ENCODE measurements around the gene ACOT9. TPM values are rescaled to one million over a fixed set of nuclear protein-coding genes. Genes with fewer than 3 reads are reported as not detected.

ACOT9 gene
- total RNA-seq, 4 donors from 2014 or later: 14.9 to 18.5 (median 16.2) TPM

DNA sequence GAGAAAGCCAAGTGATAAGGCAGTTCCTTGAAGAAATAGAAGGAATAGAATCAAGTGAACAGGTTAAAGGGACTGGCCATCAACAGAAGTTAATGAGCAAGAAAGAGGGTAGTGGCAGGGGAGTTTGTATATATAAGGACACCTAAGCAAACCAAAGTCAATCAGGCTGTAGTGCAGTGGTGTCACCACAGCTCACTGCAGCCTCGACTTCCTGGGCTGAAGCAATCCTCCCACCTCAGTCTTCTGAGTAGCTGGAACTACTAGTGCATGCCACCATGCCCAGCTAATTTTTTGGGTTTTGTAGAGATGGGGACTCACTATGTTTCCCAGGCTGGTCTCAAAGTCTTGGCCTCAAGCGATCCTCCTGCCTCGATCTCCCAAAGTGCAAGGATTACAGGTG lies 15.9 kb downstream of the ACOT9 start:
- no peaks in the 10 kb centered on the region for H3K27me3 ChIP-seq
- whole genome bisulfite sequencing: 90% methylated on average over 3 of the region's 3 CpGs
- no peaks in the 10 kb centered on the region for H3K4me1 ChIP-seq
- no peak overlapping the region for H3K27ac ChIP-seq
- TF ChIP-seq EP300 (IDR thresholded peaks at IDR 0.05) (no peak), POLR2A (IDR thresholded peaks at IDR 0.05) (no peak), POLR2AphosphoS5 (IDR thresholded peaks at IDR 0.05) (no peak)
- TF ChIP-seq, protein P1, sequence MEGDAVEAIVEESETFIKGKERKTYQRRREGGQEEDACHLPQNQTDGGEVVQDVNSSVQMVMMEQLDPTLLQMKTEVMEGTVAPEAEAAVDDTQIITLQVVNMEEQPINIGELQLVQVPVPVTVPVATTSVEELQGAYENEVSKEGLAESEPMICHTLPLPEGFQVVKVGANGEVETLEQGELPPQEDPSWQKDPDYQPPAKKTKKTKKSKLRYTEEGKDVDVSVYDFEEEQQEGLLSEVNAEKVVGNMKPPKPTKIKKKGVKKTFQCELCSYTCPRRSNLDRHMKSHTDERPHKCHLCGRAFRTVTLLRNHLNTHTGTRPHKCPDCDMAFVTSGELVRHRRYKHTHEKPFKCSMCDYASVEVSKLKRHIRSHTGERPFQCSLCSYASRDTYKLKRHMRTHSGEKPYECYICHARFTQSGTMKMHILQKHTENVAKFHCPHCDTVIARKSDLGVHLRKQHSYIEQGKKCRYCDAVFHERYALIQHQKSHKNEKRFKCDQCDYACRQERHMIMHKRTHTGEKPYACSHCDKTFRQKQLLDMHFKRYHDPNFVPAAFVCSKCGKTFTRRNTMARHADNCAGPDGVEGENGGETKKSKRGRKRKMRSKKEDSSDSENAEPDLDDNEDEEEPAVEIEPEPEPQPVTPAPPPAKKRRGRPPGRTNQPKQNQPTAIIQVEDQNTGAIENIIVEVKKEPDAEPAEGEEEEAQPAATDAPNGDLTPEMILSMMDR (IDR thresholded peaks at IDR 0.05): no peak
- H3K9me3 ChIP-seq: no peaks in the 10 kb centered on the region
- H3K4me3 ChIP-seq: no peak overlapping the region
- peaks cover 13% of the 10 kb centered on the region for H3K36me3 ChIP-seq
- no peak for DNase-seq (ENCODE audit: low spot score in 2 of 2)

DNA sequence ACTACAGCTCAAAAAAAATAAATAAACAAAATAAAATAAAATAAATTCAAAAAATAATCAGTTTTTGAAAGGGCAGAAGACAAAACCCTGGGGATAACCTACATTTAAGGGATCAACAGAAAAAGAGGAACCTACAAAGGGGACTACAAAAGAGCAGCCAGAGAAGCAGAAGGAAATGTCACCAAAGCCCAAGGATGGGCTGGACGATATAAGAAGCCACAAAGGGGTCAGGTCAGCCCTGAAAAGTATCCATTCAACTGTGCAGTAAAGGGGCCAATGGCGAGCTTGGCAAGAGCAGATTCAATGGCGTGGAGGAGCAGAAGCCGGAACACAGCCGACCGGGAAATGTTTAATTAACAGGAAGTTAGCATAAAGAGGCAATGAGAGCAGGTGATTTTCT lies 16.9 kb downstream of the ACOT9 start:
- DNase-seq (ENCODE audit: low spot score in 2 of 2): no peak
- WGBS: 71% methylated on average over 6 of the region's 6 CpGs
- Histone ChIP-seq H3K27ac (no peak overlapping the region), H3K9me3 (no peaks in the 10 kb centered on the region), H3K4me3 (no peak overlapping the region), H3K36me3 (peaks cover 9% of the 10 kb centered on the region), H3K27me3 (no peaks in the 10 kb centered on the region), H3K4me1 (no peaks in the 10 kb centered on the region)
- TF ChIP-seq POLR2AphosphoS5 (IDR thresholded peaks at IDR 0.05) (no peak), POLR2A (IDR thresholded peaks at IDR 0.05) (no peak), EP300 (IDR thresholded peaks at IDR 0.05) (no peak)
- TF ChIP-seq, protein P1 (IDR thresholded peaks at IDR 0.05): no peak

GRCh38 chrX:23720117-23720677 lies 22.9 kb downstream of the ACOT9 start:
- DNase-seq (ENCODE audit: low spot score in 2 of 2): no peak
- Histone ChIP-seq H3K27me3 (no peaks in the 10 kb centered on the region), H3K4me3 (no peak overlapping the region), H3K27ac (no peak overlapping the region), H3K9me3 (no peaks in the 10 kb centered on the region), H3K4me1 (no peaks in the 10 kb centered on the region), H3K36me3 (peaks cover 7% of the 10 kb centered on the region)
- 88% methylated on average over 8 of the region's 8 CpGs for WGBS
- TF ChIP-seq, protein P1 (IDR thresholded peaks at IDR 0.05): no peak
- no peak for TF ChIP-seq EP300 (IDR thresholded peaks at IDR 0.05)
- TF ChIP-seq POLR2A (IDR thresholded peaks at IDR 0.05): no peak
- TF ChIP-seq POLR2AphosphoS5 (IDR thresholded peaks at IDR 0.05): no peak

DNA sequence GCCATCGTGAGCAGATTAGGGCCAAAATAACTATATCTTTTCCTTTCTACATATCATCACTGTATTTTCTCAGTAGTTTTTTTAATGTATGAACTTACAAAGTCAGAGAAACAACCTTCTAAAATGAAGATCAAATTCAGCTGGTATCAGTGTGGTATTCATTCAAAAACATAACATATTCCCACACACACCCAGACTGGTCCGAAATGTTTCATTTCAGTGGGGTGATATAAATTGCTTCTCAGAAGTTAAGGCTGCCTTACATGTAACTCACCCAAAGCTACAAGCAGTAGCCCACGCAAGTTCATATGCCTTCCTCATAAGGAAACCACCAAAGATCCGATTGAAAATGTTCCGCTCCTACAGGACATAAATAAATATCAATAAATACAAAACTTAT lies 37.8 kb downstream of the ACOT9 start:
- WGBS: 76% methylated on average over 5 of the region's 5 CpGs
- Histone ChIP-seq H3K27me3 (no peaks in the 10 kb centered on the region), H3K36me3 (peaks cover 45% of the 10 kb centered on the region), H3K4me3 (no peak overlapping the region), H3K9me3 (no peaks in the 10 kb centered on the region), H3K27ac (no peak overlapping the region), H3K4me1 (no peaks in the 10 kb centered on the region)
- DNase-seq (ENCODE audit: low spot score in 2 of 2): no peak
- TF ChIP-seq, protein P1 (IDR thresholded peaks at IDR 0.05): no peak
- TF ChIP-seq EP300 (IDR thresholded peaks at IDR 0.05): no peak
- TF ChIP-seq POLR2AphosphoS5 (IDR thresholded peaks at IDR 0.05): no peak
- TF ChIP-seq POLR2A (IDR thresholded peaks at IDR 0.05): no peak

DNA sequence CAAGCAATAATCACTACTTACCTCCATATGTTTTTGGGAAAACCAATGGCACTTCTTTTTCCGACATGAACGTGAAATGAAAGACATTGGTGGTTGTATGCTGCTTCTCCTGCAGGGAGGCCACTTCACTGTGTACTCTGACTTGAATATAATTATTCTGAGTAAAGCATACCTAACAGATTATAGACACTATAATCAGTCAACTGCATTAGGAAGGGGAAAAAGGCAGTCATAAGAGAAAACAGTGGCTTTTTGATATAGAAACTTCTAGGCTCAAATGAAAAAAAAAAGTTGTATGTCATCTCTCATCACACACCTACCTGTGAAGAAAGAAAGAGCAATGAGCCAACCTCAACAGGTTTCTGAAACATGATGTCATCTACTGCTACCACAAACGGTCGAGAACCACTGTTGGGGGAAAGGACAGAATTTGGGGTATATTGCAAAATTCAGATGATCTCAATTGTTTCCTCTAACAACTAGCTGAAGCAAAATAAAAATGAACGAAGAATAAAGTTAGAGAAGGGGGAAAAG lies 38.3 kb downstream of the ACOT9 start:
- 85% methylated on average over 5 of the region's 5 CpGs for WGBS
- no peak for TF ChIP-seq EP300 (IDR thresholded peaks at IDR 0.05)
- no peak for TF ChIP-seq POLR2A (IDR thresholded peaks at IDR 0.05)
- TF ChIP-seq, protein P1 (IDR thresholded peaks at IDR 0.05): no peak
- TF ChIP-seq POLR2AphosphoS5 (IDR thresholded peaks at IDR 0.05): no peak
- H3K27ac ChIP-seq: no peak overlapping the region
- peaks cover 43% of the 10 kb centered on the region for H3K36me3 ChIP-seq
- DNase-seq (ENCODE audit: low spot score in 2 of 2): no peak
- no peaks in the 10 kb centered on the region for H3K27me3 ChIP-seq
- no peaks in the 10 kb centered on the region for H3K9me3 ChIP-seq
- no peaks in the 10 kb centered on the region for H3K4me1 ChIP-seq
- H3K4me3 ChIP-seq: no peak overlapping the region

All from suprapubic skin (tissue), 4 donors.